SHP77 treated with DMSO at 0.1 percent for 48 hours (cell line): ENCODE measurements around the gene CYP26B1.

Experiments used
- DNase-seq: peaks from one replicate; lab custom pipeline; 2025; lab: John Stamatoyannopoulos, UW

The CYP26B1 gene

GRCh38 chr2:72129681-72130340 lies 17.9 kb downstream of the CYP26B1 start:
- no peak for DNase-seq

- no peak for DNase-seq
Measured at GRCh38 chr2:72128843-72129227, 18.8 kb downstream of the CYP26B1 start.

- DNase-seq, result no peak
Measured at GRCh38 chr2:72128059-72128842, 19.4 kb downstream of the CYP26B1 start.

GRCh38 chr2:72127401-72128058 lies 20.1 kb downstream of the CYP26B1 start:
- no peak for DNase-seq

GRCh38 chr2:72126186-72127100 lies 21.2 kb downstream of the CYP26B1 start:
- no peak for DNase-seq

GRCh38 chr2:72124376-72124775 lies 23.3 kb downstream of the CYP26B1 start:
- DNase-seq, result no peak

GRCh38 chr2:72121153-72121552 lies 26.5 kb downstream of the CYP26B1 start:
- DNase-seq, result no peak

- no peak for DNase-seq
Measured at GRCh38 chr2:72118951-72119350, 28.7 kb downstream of the CYP26B1 start.

- DNase-seq, result no peak
Measured at GRCh38 chr2:72118386-72118785, 29.3 kb downstream of the CYP26B1 start.

GRCh38 chr2:72117718-72118117 lies 29.9 kb downstream of the CYP26B1 start:
- no peak for DNase-seq

- no peak for DNase-seq
Measured at GRCh38 chr2:72117029-72117428, 30.6 kb downstream of the CYP26B1 start.

GRCh38 chr2:72116081-72116533 lies 31.6 kb downstream of the CYP26B1 start:
- DNase-seq, result no peak

GRCh38 chr2:72115110-72116080 lies 32.3 kb downstream of the CYP26B1 start:
- no peak for DNase-seq

GRCh38 chr2:72114693-72115051 lies 33.0 kb downstream of the CYP26B1 start:
- DNase-seq, result no peak

- DNase-seq, result no peak
Measured at GRCh38 chr2:72113847-72114692, 33.6 kb downstream of the CYP26B1 start.

GRCh38 chr2:72112981-72113846 lies 34.4 kb downstream of the CYP26B1 start:
- DNase-seq, result no peak

- DNase-seq, result no peak
Measured at GRCh38 chr2:72112401-72112800, 35.3 kb downstream of the CYP26B1 start.

GRCh38 chr2:72111061-72111460 lies 36.6 kb downstream of the CYP26B1 start:
- DNase-seq, result no peak

GRCh38 chr2:72109904-72110303 lies 37.8 kb downstream of the CYP26B1 start:
- no peak for DNase-seq
